ENCODE data around the gene OGFOD1.

OGFOD1 gene

GRCh38 chr16:56426585-56426984, 24.8 kb upstream of the OGFOD1 start:
- no peak for DNase-seq (ENCODE audit: extremely low spot score)
- TF ChIP-seq L3MBTL2 (conservative IDR thresholded peaks at IDR 0.05) (no peak), FOXK2 (IDR thresholded peaks at IDR 0.05) (no peak), CTBP1 (IDR thresholded peaks at IDR 0.05; ENCODE audit: borderline replicate concordance) (no peak), ELF4 (IDR thresholded peaks at IDR 0.05) (no peak), SP1 (IDR thresholded peaks at IDR 0.05) (no peak)
- CTCF ChIA-PET, result no interaction called here
- POLR2A ChIA-PET, result interaction anchor here (2.0 kb wide), 1 partner anchor 24 kb away, joined by 9 read pairs; the partner anchor contains the start of genes NUDT21 and OGFOD1

- POLR2A ChIA-PET, result interaction anchor here (0.9 to 1.6 kb wide), 2 partner anchors 10 to 23 kb away, joined by 3 to 7 read pairs; partner anchors contain the start of genes NUDT21 and OGFOD1
- CTCF ChIA-PET, result no interaction called here
Measured at GRCh38 chr16:56428091-56428490, 23.3 kb upstream of the OGFOD1 start.

DNA sequence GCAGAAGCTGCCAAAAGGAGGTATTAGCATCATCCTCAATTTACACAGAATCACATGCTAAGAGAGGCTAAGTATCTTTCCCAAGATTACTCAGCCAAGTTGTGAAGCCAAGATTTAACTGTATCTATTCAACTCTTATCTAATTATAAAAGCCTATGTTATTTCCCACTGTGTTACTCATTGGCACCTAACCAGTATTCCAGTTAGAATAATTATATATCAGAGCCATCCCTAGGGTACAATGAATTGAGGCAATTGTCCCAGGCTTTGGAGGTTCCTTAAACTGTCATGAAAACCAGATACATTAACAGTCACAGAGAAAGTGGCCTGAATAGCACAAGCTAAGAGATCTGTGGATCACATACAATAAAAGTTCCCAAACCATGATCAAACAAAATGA, 15.1 kb upstream of the OGFOD1 start:
- no peak for DNase-seq (ENCODE audit: extremely low spot score)
- ChIA-PET POLR2A (no interaction called here), CTCF (no interaction called here)
- no peak for TF ChIP-seq ELF4 (IDR thresholded peaks at IDR 0.05)
- TF ChIP-seq FOXA1 (IDR thresholded peaks at IDR 0.05), result no peak
- TF ChIP-seq BHLHE40 (IDR thresholded peaks at IDR 0.05; ENCODE audit: borderline replicate concordance), result no peak
- no peak for TF ChIP-seq NFRKB (IDR thresholded peaks at IDR 0.05)
- TF ChIP-seq SUZ12 (IDR thresholded peaks at IDR 0.05), result no peak
- TF ChIP-seq SP1 (IDR thresholded peaks at IDR 0.05), result no peak
- no peak for TF ChIP-seq LEF1 (IDR thresholded peaks at IDR 0.05; ENCODE audit: borderline replicate concordance)
- no peak for TF ChIP-seq FOXM1 (IDR thresholded peaks at IDR 0.05; ENCODE audit: borderline replicate concordance)
- TF ChIP-seq ZNF384 (IDR thresholded peaks at IDR 0.05), result no peak
- no peak for TF ChIP-seq HDGF (IDR thresholded peaks at IDR 0.05; ENCODE audit: borderline replicate concordance)
- no peak for TF ChIP-seq L3MBTL2 (conservative IDR thresholded peaks at IDR 0.05)
- no peak for TF ChIP-seq TARDBP (IDR thresholded peaks at IDR 0.05)
- no peak for TF ChIP-seq ARNT (IDR thresholded peaks at IDR 0.05)
- no peak for TF ChIP-seq CTBP1 (IDR thresholded peaks at IDR 0.05; ENCODE audit: borderline replicate concordance)
- TF ChIP-seq, protein P1, sequence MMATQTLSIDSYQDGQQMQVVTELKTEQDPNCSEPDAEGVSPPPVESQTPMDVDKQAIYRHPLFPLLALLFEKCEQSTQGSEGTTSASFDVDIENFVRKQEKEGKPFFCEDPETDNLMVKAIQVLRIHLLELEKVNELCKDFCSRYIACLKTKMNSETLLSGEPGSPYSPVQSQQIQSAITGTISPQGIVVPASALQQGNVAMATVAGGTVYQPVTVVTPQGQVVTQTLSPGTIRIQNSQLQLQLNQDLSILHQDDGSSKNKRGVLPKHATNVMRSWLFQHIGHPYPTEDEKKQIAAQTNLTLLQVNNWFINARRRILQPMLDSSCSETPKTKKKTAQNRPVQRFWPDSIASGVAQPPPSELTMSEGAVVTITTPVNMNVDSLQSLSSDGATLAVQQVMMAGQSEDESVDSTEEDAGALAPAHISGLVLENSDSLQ (IDR thresholded peaks at IDR 0.05), result no peak
- TF ChIP-seq FOXK2 (IDR thresholded peaks at IDR 0.05), result no peak

More at GRCh38 chr16:56428091-56428490, 23.3 kb upstream of the OGFOD1 start:
- TF ChIP-seq CTBP1 (IDR thresholded peaks at IDR 0.05; ENCODE audit: borderline replicate concordance) (no peak), FOXM1 (IDR thresholded peaks at IDR 0.05; ENCODE audit: borderline replicate concordance) (no peak), SP1 (IDR thresholded peaks at IDR 0.05) (no peak), ZNF384 (IDR thresholded peaks at IDR 0.05) (no peak), ARNT (IDR thresholded peaks at IDR 0.05) (no peak), L3MBTL2 (conservative IDR thresholded peaks at IDR 0.05) (no peak), LEF1 (IDR thresholded peaks at IDR 0.05; ENCODE audit: borderline replicate concordance) (no peak), SUZ12 (IDR thresholded peaks at IDR 0.05) (no peak), FOXA1 (IDR thresholded peaks at IDR 0.05) (no peak)
- no peak for DNase-seq (ENCODE audit: extremely low spot score)

- DNase-seq (ENCODE audit: extremely low spot score), result no peak
- no peak for TF ChIP-seq FOXK2 (IDR thresholded peaks at IDR 0.05)
- no peak for TF ChIP-seq HDGF (IDR thresholded peaks at IDR 0.05; ENCODE audit: borderline replicate concordance)
- no peak for TF ChIP-seq ELF4 (IDR thresholded peaks at IDR 0.05)
- TF ChIP-seq, protein P1 (IDR thresholded peaks at IDR 0.05), result no peak
- TF ChIP-seq FOXM1 (IDR thresholded peaks at IDR 0.05; ENCODE audit: borderline replicate concordance), result no peak
- no peak for TF ChIP-seq LEF1 (IDR thresholded peaks at IDR 0.05; ENCODE audit: borderline replicate concordance)
- TF ChIP-seq SUZ12 (IDR thresholded peaks at IDR 0.05), result no peak
- TF ChIP-seq BHLHE40 (IDR thresholded peaks at IDR 0.05; ENCODE audit: borderline replicate concordance), result no peak
- no peak for TF ChIP-seq CTBP1 (IDR thresholded peaks at IDR 0.05; ENCODE audit: borderline replicate concordance)
- no peak for TF ChIP-seq L3MBTL2 (conservative IDR thresholded peaks at IDR 0.05)
- no peak for TF ChIP-seq TARDBP (IDR thresholded peaks at IDR 0.05)
- TF ChIP-seq ZNF384 (IDR thresholded peaks at IDR 0.05), result no peak
- TF ChIP-seq ARNT (IDR thresholded peaks at IDR 0.05), result no peak
- TF ChIP-seq FOXA1 (IDR thresholded peaks at IDR 0.05), result no peak
- no peak for TF ChIP-seq SP1 (IDR thresholded peaks at IDR 0.05)
- no peak for TF ChIP-seq NFRKB (IDR thresholded peaks at IDR 0.05)
- POLR2A ChIA-PET, result interaction anchor here (1.0 kb wide), 1 partner anchor 10 kb away, joined by 3 read pairs; no protein-coding TSS in a partner anchor
- CTCF ChIA-PET, result no interaction called here
Measured at GRCh38 chr16:56438038-56438437, 13.3 kb upstream of the OGFOD1 start.

- ChIA-PET CTCF (no interaction called here), POLR2A (no interaction called here)
- TF ChIP-seq TARDBP (IDR thresholded peaks at IDR 0.05) (no peak), LEF1 (IDR thresholded peaks at IDR 0.05; ENCODE audit: borderline replicate concordance) (no peak), FOXA1 (IDR thresholded peaks at IDR 0.05) (no peak), SP1 (IDR thresholded peaks at IDR 0.05) (no peak)
- DNase-seq (ENCODE audit: extremely low spot score), result no peak
Measured at GRCh38 chr16:56447286-56447685, 4.1 kb upstream of the OGFOD1 start.

GRCh38 chr16:56448005-56448404, 3.3 kb upstream of the OGFOD1 start:
- TF ChIP-seq SUZ12 (IDR thresholded peaks at IDR 0.05) (no peak), ARNT (IDR thresholded peaks at IDR 0.05) (no peak), BHLHE40 (IDR thresholded peaks at IDR 0.05; ENCODE audit: borderline replicate concordance) (no peak), HDGF (IDR thresholded peaks at IDR 0.05; ENCODE audit: borderline replicate concordance) (no peak), SP1 (IDR thresholded peaks at IDR 0.05) (no peak), TARDBP (IDR thresholded peaks at IDR 0.05) (no peak), LEF1 (IDR thresholded peaks at IDR 0.05; ENCODE audit: borderline replicate concordance) (no peak), FOXA1 (IDR thresholded peaks at IDR 0.05) (no peak), NFRKB (IDR thresholded peaks at IDR 0.05) (no peak), FOXK2 (IDR thresholded peaks at IDR 0.05) (no peak), L3MBTL2 (conservative IDR thresholded peaks at IDR 0.05) (no peak), FOXM1 (IDR thresholded peaks at IDR 0.05; ENCODE audit: borderline replicate concordance) (no peak), ELF4 (IDR thresholded peaks at IDR 0.05) (no peak)
- TF ChIP-seq, protein P1 (IDR thresholded peaks at IDR 0.05), result no peak
- ChIA-PET POLR2A (no interaction called here), CTCF (no interaction called here)
- DNase-seq (ENCODE audit: extremely low spot score), result no peak

All from HEK293T (cell line).